Measurements from ENCODE around the gene PRRT3.

DNA sequence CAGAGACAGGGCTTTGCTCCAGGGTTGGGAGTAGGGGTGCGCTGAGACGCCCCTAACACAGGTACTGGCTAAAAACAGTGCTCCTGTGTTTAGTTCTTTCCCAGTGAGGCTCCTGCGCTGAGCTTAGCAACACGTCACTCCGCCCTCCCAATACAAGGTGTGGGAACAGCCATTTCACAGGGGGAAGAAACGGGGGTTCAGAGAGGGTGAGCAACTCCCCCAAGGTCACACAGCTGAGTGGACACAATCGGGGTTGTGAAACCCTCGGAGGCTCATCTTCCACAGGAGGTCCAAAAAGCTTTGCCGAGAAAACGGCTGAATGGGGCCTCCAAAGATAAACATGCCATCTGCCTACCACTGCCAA lies 628 bp downstream of the PRRT3 start:
- TF ChIP-seq, protein P1, sequence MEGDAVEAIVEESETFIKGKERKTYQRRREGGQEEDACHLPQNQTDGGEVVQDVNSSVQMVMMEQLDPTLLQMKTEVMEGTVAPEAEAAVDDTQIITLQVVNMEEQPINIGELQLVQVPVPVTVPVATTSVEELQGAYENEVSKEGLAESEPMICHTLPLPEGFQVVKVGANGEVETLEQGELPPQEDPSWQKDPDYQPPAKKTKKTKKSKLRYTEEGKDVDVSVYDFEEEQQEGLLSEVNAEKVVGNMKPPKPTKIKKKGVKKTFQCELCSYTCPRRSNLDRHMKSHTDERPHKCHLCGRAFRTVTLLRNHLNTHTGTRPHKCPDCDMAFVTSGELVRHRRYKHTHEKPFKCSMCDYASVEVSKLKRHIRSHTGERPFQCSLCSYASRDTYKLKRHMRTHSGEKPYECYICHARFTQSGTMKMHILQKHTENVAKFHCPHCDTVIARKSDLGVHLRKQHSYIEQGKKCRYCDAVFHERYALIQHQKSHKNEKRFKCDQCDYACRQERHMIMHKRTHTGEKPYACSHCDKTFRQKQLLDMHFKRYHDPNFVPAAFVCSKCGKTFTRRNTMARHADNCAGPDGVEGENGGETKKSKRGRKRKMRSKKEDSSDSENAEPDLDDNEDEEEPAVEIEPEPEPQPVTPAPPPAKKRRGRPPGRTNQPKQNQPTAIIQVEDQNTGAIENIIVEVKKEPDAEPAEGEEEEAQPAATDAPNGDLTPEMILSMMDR (conservative IDR thresholded peaks at IDR 0.05; ENCODE audit: low read depth, low read length), result no peak
- TF ChIP-seq CEBPB (IDR thresholded peaks at IDR 0.05; ENCODE audit: low read depth, low read length), result no peak
- TF ChIP-seq SMC3 (IDR thresholded peaks at IDR 0.05; ENCODE audit: low read depth, low read length), result no peak
- no peak for TF ChIP-seq POLR2A (IDR thresholded peaks at IDR 0.05; ENCODE audit: low read depth, low read length)
- no peak for TF ChIP-seq BHLHE40 (IDR thresholded peaks at IDR 0.05; ENCODE audit: low read depth, low read length)
- TF ChIP-seq RFX5 (IDR thresholded peaks at IDR 0.05; ENCODE audit: low read depth, low read length), result no peak
- TF ChIP-seq MAZ (IDR thresholded peaks at IDR 0.05; ENCODE audit: borderline replicate concordance, low read depth, low read length), result no peak
- TF ChIP-seq, protein P2, sequence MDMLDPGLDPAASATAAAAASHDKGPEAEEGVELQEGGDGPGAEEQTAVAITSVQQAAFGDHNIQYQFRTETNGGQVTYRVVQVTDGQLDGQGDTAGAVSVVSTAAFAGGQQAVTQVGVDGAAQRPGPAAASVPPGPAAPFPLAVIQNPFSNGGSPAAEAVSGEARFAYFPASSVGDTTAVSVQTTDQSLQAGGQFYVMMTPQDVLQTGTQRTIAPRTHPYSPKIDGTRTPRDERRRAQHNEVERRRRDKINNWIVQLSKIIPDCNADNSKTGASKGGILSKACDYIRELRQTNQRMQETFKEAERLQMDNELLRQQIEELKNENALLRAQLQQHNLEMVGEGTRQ (IDR thresholded peaks at IDR 0.05; ENCODE audit: low read depth, low read length), result no peak
- no peak for TF ChIP-seq MXI1 (IDR thresholded peaks at IDR 0.05; ENCODE audit: borderline replicate concordance, low read depth, low read length)
